ENCODE measurements around the gene LINC01488.

DNA sequence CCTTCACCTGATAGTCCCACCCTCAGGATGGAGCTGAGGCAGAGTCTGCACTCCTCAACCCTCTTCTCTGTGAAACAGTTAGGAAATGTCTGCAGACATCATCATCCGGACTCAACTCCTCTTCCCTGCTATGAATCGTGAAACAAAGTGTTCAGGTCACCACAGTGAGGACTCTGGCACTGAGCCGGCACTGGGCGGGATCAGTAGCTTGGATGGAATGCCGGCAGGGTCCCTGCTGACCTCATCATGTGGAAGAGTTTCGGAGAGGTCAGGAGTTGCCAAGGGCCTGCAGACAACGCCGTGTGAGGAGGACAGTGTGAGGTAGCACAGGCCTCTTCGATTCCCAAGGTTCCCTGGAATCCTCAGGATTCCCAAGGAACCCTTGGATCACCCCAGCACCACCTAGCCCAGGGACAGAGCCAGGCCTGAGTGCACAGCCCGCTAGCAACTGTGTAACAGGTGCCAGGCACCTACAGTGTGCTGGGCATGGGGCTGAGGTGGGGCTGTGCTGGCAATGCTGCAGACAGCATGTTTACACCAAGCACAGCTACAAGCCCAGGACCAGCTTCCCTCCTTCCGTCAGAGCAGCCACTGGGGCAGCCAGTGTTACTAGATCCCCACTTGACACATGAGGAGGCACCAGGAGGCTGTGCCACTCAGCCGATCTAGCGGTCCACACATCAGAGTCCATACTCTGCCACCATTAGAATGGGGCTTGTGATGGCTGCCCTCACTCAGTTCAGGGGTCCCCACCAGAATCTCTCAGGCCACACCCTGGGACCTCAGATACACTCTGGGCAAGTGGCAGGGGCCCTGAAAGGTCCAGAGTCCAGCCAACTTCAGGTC, 693 bp upstream of the LINC01488 start:
- TF ChIP-seq, protein P1, sequence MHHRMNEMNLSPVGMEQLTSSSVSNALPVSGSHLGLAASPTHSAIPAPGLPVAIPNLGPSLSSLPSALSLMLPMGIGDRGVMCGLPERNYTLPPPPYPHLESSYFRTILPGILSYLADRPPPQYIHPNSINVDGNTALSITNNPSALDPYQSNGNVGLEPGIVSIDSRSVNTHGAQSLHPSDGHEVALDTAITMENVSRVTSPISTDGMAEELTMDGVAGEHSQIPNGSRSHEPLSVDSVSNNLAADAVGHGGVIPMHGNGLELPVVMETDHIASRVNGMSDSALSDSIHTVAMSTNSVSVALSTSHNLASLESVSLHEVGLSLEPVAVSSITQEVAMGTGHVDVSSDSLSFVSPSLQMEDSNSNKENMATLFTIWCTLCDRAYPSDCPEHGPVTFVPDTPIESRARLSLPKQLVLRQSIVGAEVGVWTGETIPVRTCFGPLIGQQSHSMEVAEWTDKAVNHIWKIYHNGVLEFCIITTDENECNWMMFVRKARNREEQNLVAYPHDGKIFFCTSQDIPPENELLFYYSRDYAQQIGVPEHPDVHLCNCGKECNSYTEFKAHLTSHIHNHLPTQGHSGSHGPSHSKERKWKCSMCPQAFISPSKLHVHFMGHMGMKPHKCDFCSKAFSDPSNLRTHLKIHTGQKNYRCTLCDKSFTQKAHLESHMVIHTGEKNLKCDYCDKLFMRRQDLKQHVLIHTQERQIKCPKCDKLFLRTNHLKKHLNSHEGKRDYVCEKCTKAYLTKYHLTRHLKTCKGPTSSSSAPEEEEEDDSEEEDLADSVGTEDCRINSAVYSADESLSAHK (tag by site-specific recombination; IDR thresholded peaks at IDR 0.05): no peak
- TF ChIP-seq, protein P2, sequence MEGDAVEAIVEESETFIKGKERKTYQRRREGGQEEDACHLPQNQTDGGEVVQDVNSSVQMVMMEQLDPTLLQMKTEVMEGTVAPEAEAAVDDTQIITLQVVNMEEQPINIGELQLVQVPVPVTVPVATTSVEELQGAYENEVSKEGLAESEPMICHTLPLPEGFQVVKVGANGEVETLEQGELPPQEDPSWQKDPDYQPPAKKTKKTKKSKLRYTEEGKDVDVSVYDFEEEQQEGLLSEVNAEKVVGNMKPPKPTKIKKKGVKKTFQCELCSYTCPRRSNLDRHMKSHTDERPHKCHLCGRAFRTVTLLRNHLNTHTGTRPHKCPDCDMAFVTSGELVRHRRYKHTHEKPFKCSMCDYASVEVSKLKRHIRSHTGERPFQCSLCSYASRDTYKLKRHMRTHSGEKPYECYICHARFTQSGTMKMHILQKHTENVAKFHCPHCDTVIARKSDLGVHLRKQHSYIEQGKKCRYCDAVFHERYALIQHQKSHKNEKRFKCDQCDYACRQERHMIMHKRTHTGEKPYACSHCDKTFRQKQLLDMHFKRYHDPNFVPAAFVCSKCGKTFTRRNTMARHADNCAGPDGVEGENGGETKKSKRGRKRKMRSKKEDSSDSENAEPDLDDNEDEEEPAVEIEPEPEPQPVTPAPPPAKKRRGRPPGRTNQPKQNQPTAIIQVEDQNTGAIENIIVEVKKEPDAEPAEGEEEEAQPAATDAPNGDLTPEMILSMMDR (tag by site-specific recombination; IDR thresholded peaks at IDR 0.05): no peak
- TF ChIP-seq ZEB2 (tag by site-specific recombination; IDR thresholded peaks at IDR 0.05) (no peak), ZNF274 (IDR thresholded peaks at IDR 0.05; ENCODE audit: low read length) (no peak), ZNF274 (tag by site-specific recombination; IDR thresholded peaks at IDR 0.05; ENCODE audit: borderline replicate concordance) (no peak), TCF7L2 (IDR thresholded peaks at IDR 0.05; ENCODE audit: borderline replicate concordance, low read depth, low read length) (no peak), ZNF660 (tag by site-specific recombination; IDR thresholded peaks at IDR 0.05) (no peak), ZNF350 (tag by site-specific recombination; IDR thresholded peaks at IDR 0.05) (no peak), PRDM1 (tag by site-specific recombination; IDR thresholded peaks at IDR 0.05) (no peak), SP3 (tag by site-specific recombination; IDR thresholded peaks at IDR 0.05) (no peak), MZF1 (tag by site-specific recombination; IDR thresholded peaks at IDR 0.05; ENCODE audit: borderline replicate concordance) (no peak), ZNF501 (tag by site-specific recombination; IDR thresholded peaks at IDR 0.05) (no peak), GFI1B (tag by site-specific recombination; IDR thresholded peaks at IDR 0.05) (no peak), RBAK (tag by site-specific recombination; IDR thresholded peaks at IDR 0.05) (no peak)
- TF ChIP-seq, protein P3, sequence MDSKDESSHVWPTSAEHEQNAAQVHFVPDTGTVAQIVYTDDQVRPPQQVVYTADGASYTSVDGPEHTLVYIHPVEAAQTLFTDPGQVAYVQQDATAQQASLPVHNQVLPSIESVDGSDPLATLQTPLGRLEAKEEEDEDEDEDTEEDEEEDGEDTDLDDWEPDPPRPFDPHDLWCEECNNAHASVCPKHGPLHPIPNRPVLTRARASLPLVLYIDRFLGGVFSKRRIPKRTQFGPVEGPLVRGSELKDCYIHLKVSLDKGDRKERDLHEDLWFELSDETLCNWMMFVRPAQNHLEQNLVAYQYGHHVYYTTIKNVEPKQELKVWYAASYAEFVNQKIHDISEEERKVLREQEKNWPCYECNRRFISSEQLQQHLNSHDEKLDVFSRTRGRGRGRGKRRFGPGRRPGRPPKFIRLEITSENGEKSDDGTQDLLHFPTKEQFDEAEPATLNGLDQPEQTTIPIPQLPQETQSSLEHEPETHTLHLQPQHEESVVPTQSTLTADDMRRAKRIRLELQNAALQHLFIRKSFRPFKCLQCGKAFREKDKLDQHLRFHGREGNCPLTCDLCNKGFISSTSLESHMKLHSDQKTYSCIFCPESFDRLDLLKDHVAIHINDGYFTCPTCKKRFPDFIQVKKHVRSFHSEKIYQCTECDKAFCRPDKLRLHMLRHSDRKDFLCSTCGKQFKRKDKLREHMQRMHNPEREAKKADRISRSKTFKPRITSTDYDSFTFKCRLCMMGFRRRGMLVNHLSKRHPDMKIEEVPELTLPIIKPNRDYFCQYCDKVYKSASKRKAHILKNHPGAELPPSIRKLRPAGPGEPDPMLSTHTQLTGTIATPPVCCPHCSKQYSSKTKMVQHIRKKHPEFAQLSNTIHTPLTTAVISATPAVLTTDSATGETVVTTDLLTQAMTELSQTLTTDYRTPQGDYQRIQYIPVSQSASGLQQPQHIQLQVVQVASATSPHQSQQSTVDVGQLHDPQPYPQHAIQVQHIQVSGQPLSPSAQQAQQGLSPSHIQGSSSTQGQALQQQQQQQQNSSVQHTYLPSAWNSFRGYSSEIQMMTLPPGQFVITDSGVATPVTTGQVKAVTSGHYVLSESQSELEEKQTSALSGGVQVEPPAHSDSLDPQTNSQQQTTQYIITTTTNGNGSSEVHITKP (tag by site-specific recombination; IDR thresholded peaks at IDR 0.05): no peak
